ENCODE results near the gene UST. TPM values are rescaled to one million over a fixed set of nuclear protein-coding genes. Genes with fewer than 3 reads are reported as not detected.

The UST gene
- total RNA-seq, 4 donors from 2014 or later: 2.9 to 12.0 (median 5.7) TPM

- no peak for DNase-seq
- no peak overlapping the region for H3K27ac ChIP-seq
- H3K9me3 ChIP-seq: no peaks in the 10 kb centered on the region
- H3K27me3 ChIP-seq: no peaks in the 10 kb centered on the region
- 65 to 73% methylated on average over 5 of the region's 5 CpGs for WGBS, 2 donors
- H3K4me1 ChIP-seq: peaks cover 5 to 42% (median 22%) of the 10 kb centered on the region in 3 donors
- TF ChIP-seq POLR2A (IDR thresholded peaks at IDR 0.05): no peak
- TF ChIP-seq CTCF (IDR thresholded peaks at IDR 0.05): no peak
- intact Hi-C loops (cut with DNase I): no loop called here
- H3K36me3 ChIP-seq: no peaks in the 10 kb centered on the region
- H3K4me3 ChIP-seq: no peak overlapping the region
Measured at GRCh38 chr6:148866657-148867268, 119.9 kb downstream of the UST start.

GRCh38 chr6:148867862-148868261 lies 121.0 kb downstream of the UST start:
- H3K4me1 ChIP-seq: peaks cover 5 to 48% (median 22%) of the 10 kb centered on the region in 3 donors
- H3K9me3 ChIP-seq: no peaks in the 10 kb centered on the region
- no peaks in the 10 kb centered on the region for H3K27me3 ChIP-seq
- no peaks in the 10 kb centered on the region for H3K36me3 ChIP-seq
- no peak for TF ChIP-seq POLR2A (IDR thresholded peaks at IDR 0.05)
- no peak for TF ChIP-seq CTCF (IDR thresholded peaks at IDR 0.05)
- no peak for DNase-seq
- no peak overlapping the region for H3K27ac ChIP-seq
- intact Hi-C loops (cut with DNase I): no loop called here
- H3K4me3 ChIP-seq: no peak overlapping the region

GRCh38 chr6:148868314-148868713 lies 121.5 kb downstream of the UST start:
- TF ChIP-seq POLR2A (IDR thresholded peaks at IDR 0.05) (no peak), CTCF (IDR thresholded peaks at IDR 0.05) (no peak)
- Histone ChIP-seq H3K4me3 (no peak overlapping the region), H3K9me3 (no peaks in the 10 kb centered on the region), H3K27ac (peak overlapping the region in 3 of 4 donors; percentile 5 to 60 (median 58)), H3K27me3 (no peaks in the 10 kb centered on the region), H3K4me1 (peaks cover 5 to 48% (median 22%) of the 10 kb centered on the region in 3 donors), H3K36me3 (no peaks in the 10 kb centered on the region)
- intact Hi-C loops (cut with DNase I): no loop called here
- DNase-seq: no peak
- WGBS, 2 donors: 27 to 39% methylated on average over 5 of the region's 5 CpGs

- H3K27me3 ChIP-seq: no peaks in the 10 kb centered on the region
- H3K36me3 ChIP-seq: no peaks in the 10 kb centered on the region
- 30 to 57% methylated on average over 2 of the region's 2 CpGs for WGBS, 2 donors
- intact Hi-C loops (cut with DNase I): no loop called here
- TF ChIP-seq CTCF (IDR thresholded peaks at IDR 0.05) (no peak), POLR2A (IDR thresholded peaks at IDR 0.05) (no peak)
- no peaks in the 10 kb centered on the region for H3K9me3 ChIP-seq
- DNase-seq: no peak
- no peak overlapping the region for H3K4me3 ChIP-seq
- H3K4me1 ChIP-seq: peaks cover 5 to 52% (median 22%) of the 10 kb centered on the region in 3 donors
- H3K27ac ChIP-seq: peak overlapping the region in 3 of 4 donors; percentile 5 to 60 (median 58)
Measured at GRCh38 chr6:148868901-148869300, 122.1 kb downstream of the UST start.

GRCh38 chr6:148869585-148869984 lies 122.8 kb downstream of the UST start:
- DNase-seq: no peak
- intact Hi-C loops (cut with DNase I): no loop called here
- TF ChIP-seq POLR2A (IDR thresholded peaks at IDR 0.05) (no peak), CTCF (IDR thresholded peaks at IDR 0.05) (no peak)
- H3K36me3 ChIP-seq: no peaks in the 10 kb centered on the region
- H3K27ac ChIP-seq: peak overlapping the region in 1 of 4 donors; percentile 60
- WGBS, 2 donors: 34 to 37% methylated on average over 7 of the region's 7 CpGs
- no peak overlapping the region for H3K4me3 ChIP-seq
- no peaks in the 10 kb centered on the region for H3K27me3 ChIP-seq
- peaks cover 5 to 59% (median 28%) of the 10 kb centered on the region in 3 donors for H3K4me1 ChIP-seq
- H3K9me3 ChIP-seq: no peaks in the 10 kb centered on the region

Data from esophagus squamous epithelium (tissue), 5 donors.